GM21723 (cell line): ENCODE results near the gene FRMPD2.
"Not testable (repeated sequence)": the region's sequence is repeated elsewhere in the genome, so short reads cannot be mapped to it uniquely, and the experiment has no call there.

Experiments
- ATAC-seq: cut with Tn5 transposase; IDR thresholded peaks from one replicate; pipeline ENCODE4 v1.9.1; 2021; ENCODE audit warnings: mild to moderate bottlenecking, moderate library complexity; ENCODE audit not compliant: unreplicated experiment

The FRMPD2 gene

DNA sequence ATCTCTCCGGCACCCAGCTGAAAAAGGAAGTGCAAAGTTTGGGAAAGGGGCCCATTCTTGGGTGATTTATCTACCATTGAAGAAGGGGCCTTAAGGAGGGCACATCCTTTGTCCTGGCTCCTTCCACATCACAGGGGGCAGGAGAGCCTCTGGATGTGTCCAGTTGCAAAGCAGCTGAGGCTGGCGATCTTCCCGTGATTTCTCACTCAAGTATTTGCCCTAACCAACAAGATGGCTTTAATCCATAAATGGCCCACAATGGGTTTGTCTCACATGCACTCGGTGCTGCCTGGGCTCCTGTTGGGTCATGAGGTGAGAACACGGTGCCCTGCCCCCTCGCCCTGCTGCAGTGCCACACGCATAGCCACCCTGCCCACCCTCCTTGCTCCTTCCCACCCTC is 14.2 kb upstream of the FRMPD2 start:
- no peak for ATAC-seq

DNA sequence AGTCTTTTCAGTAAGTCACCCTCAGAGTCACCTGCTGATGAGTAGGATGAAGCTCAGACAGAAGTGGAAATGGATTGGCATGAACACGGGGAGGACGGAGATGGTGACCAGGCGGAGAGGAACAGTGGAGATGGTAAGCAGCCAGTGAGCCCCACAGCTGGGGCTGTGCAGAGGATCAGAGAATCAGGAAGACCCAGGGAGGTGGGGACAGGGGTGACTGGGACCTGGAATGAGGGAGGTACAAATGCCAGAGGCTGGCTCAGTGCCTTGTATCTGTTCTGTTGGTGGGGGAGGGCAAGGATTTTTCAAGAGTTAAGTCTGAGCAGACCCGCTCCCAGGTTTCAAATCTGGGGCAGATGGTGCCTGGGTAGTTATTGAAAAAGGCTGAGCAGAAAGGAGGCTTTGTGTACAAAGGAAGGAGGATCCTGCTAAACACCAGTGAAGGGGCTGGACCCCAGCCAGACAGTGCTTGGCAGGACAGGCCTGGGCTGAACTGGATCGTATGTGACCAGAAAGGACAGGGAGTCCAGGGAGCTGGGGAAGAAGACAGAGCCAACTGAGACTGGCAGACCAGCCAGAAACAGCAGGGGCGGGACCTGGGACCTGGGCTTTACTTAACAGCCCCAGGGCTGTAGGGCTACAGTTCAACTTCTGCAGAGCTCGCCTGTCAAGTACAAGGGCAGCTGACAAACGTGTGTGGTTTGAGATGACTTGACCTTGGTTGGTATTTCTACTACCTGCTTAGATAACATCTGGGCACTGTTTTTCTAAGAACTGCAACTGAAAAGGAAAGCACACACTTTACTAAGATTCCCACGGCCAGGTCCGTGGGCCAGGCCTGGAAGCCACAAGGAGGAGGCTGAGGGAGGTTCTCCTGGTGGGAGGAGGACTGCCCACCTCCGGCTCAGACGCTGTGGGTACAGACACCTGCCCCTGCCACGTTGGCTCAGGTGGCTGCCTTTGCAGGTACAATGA is 13.2 kb upstream of the FRMPD2 start:
- peak; percentile 33 for ATAC-seq

DNA sequence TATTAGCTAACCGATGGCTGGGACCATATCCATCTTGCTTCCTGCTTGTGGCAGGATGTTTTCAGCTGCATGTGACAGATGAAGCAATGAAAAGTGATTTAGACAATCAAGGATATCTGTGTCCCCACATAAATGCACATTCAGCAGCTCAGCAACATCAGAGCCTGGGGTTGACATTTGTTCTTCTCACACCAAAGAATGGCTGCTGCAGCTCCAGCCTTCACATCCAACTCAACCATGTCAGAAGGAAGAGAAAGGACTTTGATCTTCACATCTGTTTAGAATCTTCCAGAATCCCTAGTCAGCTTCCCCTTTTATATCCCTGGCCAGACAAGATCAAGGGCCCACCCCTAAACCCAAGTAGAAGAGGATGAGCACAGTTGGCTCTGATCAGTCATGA is 11.9 kb upstream of the FRMPD2 start:
- no peak for ATAC-seq

DNA sequence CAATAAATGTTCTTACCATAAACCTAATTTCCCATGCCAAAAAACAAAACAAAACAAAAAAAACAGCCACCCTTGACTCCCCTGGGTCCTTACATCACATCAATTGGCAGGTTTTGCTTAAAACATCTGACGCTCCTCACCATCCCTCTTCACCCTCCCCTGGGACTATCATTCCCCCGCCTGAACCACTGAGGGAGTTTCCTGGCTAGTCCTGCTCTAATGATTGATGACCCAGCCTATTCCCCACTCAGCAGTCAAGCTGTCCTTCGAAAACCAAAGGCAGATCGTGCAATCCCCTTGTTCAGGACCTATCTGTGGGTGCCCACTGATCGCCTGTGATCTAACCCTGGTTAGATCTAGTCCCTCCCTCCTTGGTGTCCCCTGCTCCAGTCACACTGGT is 11.2 kb upstream of the FRMPD2 start:
- ATAC-seq, result no peak

DNA sequence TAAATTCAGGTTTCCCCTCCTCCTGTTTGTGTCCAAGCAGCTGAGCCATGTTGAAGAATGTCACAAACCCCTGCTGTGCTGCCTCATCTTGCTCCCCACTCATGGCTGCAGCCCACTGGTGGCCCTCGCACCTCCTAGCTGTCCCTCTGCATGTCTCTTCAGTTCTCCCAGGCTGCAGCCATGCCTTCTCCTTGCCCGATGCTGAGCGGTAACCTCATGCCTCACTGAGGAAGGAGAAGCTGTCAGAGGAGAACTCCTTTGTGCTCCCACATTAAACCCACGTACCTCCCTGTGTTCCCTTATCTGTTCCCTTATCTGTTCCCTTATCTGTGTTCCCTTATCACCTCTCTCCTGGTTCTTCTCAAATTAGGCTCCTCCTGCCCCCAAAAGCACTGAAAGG is 10.3 kb upstream of the FRMPD2 start:
- ATAC-seq, result no peak

DNA sequence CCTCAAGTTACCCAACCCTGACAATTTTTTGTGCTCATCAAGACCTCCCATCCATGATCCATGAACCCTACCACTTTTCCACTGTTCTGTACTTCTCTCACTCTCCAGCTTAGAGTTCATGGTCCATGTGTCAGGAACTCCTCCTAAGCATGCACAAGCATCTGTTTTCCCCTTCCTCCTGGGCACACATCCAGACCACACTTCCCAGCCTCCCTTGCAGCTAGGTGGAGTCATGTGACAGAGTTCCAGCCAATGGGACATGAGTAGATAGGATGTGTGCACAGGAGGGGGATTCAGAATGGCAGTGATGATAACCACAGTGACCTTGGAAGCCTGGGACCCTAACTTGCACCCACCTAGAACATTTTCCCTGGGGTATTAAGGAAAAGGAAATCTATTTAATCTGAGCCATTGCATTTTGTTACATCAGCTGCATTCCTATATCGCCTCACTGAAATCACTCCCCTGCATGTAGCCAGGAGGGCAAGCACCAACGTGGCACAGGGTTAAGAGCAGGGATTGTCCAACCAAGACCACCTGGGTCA is 9.6 kb upstream of the FRMPD2 start:
- ATAC-seq, result no peak

DNA sequence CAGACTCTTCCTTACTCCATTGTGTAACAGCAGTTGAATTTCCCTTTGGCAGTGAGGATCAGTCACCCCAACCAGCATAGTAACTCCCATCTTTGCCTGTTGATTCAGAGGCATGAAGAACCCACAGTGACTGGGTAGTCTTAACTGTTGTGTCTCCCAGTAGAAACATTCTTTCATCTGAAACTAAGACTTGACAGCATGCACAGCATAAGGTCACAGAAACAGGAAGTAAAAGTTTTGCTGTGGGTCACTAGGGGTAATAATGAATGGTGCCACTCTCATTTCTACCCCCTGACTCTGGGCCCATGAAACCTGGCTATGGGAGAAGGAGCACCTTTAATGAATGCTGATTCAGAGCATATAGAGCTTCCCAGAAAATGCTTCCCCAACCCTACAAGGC is 8.3 kb upstream of the FRMPD2 start:
- peak; percentile 67 for ATAC-seq

DNA sequence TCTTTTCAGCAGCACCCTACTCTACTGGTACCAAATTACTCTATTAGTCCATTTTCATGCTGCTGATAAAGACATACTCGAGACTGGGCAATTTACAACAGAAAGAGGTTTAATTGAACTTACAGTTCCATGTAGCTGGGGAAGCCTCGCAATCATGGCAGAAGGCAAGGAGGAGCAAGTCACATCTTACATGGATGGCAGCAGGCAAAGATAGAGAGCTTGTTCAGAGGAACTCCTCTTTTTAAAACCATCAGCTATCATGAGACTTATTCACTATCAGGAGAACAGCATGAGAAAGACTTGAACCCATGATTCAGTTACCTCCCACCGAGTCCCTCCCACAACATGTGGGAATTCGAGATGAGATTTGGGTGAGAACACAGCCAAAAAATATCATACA is 7.2 kb upstream of the FRMPD2 start:
- not testable (repeated sequence) for ATAC-seq

DNA sequence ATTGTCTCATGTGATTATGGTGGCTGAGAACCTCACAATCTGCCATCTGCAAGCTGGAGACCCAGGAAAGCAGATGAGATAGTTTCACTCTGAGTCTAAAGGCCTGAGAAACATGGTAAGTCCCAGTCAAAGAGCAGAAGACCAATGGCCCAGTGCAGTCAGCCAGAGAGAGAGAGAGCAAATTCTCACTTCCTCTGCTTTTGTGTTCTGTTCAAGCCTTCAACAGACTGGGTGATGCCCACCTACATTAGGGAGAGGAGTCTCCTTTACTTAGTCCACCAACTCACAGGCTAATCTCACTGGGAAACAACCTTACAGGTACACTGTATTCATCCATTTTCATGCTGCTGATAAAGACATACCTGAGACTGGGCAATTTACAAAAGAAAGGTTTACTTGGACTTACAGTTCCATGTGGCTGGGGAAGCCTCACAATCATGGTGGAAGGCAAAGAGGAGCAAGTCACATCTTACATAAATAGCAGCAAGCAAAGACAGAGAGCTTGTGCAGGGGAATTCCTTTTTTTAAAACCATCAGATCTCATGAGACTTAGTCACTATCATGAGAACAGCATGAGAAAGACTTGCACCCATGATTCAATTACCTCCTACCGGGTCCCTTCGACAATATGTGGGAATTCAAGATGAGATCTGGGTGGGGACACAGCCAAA is 4.7 kb upstream of the FRMPD2 start:
- ATAC-seq, result peak; percentile 85

DNA sequence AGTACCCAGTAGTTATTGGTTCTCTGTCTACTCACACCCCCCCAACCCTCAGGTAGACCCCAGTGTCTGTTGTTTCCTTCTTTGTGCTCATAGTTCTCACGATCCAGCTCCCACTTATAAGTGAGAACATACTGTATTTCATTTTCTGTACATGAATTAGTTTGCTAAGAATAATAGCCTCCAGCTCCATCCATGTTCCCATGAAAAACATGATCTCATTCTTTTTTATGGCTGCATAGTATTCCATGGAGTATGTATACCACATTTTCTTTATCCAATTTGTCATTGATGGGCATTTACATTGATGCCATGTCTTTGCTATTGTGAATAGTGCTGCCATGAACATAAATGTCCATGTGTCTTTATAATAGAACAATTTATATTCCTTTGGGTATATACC is 2.6 kb upstream of the FRMPD2 start:
- no peak for ATAC-seq

DNA sequence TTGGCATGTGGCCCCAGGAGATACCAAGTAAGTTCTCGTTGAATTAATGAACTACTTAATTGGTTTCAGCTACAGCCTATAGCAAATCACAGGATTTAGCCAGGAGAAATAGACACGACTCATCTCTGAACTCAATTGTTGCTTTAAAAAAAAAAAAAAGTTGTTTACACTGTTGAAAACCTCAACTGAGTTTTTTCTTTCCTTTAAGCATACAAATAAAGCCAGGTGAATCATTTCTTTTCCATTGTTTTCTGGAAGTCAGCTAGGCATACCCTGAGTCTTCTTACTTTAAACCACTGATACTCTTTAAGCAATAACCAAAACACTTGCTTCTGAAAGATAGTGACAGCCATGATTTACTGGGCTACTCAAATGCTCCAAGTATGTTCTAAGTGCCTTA is 755 bp downstream of the FRMPD2 start:
- ATAC-seq, result no peak

DNA sequence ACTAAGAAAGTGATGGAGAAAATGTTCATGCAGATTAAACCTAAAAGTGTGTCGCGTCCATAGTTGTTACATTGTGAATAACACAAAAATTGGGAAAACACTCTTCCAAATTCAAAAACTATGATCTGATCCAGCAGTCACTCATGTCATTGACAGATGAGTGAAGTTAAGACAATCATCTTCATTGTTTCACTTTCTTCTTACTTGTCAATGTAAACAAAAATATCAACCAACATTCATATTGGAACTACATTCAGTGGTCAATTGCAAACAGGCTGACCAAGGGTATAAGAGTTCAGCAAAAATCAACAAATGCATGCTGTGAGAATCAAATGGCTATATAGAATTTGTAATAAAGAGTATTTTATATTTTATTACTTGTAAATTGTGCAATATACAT is 1.8 kb downstream of the FRMPD2 start:
- no peak for ATAC-seq

DNA sequence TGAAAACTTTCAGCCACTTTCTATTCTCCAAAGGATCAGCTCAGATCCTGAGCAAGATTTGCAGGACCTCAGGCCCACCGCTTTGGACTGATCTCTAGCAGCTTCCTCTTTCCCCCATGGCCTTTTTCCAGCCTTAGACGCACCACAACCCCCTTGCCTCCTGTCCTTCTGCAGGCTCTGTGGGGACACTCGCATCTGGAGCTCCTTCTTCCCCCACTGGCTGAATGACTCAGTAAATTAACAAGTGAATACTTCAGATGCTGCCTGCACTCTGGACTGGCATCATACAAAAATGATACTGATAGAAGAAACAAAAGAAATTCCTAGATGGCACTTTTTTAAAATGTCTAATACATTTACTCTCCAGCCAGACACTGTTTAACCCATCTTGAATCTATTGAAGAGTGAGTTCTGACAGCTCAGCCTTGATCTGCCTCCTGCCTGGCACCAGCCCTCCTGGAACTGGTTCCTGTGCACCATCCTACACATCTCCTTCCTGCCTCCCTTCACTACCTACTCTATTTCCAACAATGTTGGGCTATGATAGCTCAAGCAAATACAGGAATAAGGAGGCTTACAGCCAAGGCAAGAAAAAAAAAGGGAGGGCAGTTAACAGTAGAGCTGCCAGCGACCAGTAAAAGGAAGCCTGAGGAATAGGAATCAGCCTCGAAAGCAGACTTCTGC is 3.3 kb downstream of the FRMPD2 start:
- ATAC-seq, result no peak

DNA sequence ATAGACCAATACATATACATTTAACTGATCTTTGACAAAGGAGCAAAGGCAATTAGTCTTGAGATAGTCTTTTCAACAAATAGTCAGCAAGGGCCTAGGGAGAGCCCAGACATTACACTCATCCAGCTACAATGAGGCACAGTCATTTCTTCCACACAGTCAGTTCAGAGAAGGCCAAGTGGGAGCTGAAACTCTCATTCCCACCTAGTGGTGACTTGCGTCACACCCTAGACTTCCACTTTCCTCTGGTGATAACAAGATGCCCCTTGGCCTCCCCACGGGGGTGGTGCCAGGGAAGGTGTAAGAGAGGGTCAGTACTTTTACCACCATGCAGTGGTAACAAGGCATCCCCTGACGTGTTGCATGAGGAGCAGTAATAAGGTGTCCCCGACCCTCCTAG is 8.0 kb downstream of the FRMPD2 start:
- no peak for ATAC-seq

DNA sequence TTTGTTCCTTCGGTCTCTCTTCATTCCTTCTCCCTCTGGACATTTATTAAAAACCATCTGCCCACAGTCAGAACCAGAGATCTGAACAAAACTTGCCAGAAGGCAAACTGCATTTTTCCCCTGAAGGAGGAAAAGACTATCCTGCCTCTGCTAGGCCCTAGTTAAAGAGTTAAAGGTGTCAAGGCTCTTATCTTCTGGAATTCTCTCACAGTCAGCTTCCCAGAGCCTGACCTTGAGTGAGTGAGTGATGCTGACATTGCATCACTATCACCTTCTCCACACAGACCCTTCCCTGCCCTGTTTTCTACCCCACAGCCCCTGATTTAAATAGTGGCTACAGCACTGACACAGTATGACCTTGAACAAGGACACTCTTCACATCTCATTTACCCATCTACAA is 16.4 kb downstream of the FRMPD2 start:
- ATAC-seq, result no peak

DNA sequence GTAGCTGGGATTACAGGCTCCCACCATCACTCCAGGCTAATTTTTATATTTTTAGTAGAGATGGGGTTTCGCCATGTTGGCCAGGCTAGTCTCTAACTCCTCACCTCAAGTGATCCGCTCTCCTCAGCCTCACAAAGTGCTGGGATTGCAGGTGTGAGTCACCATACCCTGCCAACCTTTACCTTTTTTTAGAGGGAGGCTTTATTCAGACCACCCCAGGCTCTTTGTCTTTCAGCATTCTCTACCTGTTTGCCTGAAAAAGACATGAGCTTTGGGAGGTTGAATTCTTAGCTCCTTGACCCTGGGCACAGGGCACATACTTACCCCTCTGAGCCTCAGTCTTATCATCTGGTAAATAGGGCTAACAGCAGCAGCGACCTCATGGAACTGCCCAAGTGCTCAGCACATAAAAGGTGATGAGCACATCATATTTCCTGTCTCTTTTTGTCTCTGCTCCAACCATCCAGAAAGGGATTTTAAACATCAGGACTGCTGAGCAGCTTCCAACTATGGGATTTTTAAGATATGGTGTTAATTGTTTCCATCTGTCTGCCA is 17.0 kb downstream of the FRMPD2 start:
- no peak for ATAC-seq

DNA sequence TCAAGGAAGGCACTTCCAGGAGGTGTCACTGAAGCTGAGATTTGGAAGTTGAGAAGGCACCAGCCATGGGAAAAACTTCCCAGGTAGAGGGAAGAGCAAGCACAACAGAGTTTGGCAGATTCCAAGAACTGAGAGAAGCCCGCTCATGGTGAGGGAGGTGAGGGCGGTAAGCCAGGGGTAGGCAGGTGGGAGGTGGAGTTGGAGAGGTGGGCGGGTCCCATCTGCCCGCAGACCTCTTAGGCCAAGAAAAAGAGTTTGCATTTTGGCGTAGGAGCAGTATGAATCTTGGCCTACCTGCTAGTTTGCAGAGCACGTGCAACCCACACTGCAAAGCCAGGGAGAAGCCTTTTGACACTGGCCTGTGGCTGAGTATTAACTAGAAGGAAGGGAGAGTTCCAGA is 18.8 kb downstream of the FRMPD2 start:
- no peak for ATAC-seq

DNA sequence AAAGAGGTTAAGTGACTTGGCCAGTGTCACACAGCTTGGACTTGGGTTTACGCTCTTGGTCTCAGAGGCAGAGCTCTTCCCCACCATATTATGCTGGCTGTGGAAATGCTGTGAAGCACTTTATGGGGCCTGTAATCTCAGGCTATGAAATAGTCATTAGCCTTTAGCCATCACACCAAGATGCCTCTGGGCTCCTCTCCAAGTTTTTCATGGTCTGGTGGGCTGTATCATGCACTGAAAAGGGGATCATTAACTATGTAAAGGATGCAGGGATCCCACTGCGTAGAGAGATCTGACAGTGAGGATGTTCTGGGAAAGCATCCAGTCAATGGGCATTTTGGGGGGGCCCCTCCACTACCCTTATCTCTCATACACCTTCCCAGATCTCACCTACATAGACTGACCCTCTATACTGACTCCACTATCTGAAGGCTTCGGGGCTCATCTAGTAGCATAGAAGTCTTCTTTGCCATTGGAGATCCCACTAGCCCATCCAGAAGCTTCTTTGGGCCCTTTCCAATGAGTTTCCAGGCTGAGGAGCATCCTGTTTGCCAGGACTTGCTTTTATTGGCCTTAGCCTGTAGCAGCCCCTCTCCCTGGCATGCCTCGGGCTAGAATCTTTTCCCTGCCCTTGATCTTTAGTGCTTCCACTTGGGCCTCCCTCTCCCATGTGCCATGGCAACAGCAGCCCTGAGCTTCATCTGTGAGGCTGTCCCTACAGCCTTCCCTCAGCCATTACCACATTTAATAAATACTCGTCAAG is 19.6 kb downstream of the FRMPD2 start:
- no peak for ATAC-seq

DNA sequence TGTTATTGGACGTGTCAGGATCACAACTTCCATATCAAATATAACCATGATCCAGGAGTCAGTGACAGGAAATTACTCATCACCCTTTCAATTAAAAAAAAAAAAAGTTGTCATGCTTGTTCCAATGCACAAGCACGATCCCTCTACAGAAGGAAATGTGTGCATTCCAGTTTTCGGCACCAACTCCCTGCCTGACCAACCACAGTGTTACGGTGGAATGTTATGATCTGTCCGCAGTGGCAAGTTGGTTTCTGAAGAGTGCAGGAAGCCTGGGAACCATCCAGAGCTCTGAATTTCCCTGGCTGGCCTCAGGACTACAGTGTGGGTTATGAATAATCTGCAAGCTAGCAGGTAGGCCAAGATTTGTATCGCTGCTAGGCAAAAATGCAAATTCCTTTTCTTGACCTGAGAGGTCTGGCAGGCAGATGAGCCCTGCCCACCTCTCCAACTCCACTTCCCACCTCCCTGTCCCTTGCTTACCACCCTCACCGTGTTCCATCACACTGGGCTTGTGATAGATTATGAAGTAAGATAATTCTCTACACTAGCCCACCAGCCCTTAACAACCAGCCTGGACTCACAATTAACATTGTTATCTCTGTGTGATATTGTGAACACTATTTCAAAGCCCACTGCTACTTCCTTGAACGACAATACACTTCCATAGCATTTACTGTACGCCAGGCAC is 20.4 kb downstream of the FRMPD2 start:
- no peak for ATAC-seq

DNA sequence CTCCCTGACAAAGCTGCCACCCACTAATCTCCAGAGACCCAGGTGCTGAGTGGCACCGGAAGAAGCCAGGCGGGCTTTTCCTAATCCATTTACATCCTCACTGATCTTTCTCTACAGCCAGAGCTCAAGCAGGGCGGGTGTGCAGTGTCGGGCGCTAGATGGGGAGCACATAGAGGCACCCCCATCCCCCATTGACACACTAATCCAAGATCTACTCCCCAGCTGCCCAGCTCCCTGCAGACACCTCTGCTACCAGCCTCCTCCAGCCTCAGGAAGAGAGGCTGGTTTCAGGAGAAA is 22.2 kb downstream of the FRMPD2 start:
- no peak for ATAC-seq
